ENCODE results near the gene PIK3C2G. TPM values are rescaled to one million over a fixed set of nuclear protein-coding genes. Genes with fewer than 3 reads are reported as not detected.

Gene PIK3C2G
- total and polyA plus RNA-seq, 7 donors = under 0.01 TPM; not detected in 6

- intact Hi-C loops (cut with DNase I) = no loop called here
- no peak for ATAC-seq
- Histone ChIP-seq H3K27me3 (ENCODE audit: insufficient read depth in 3 of 3, low read length in 2 of 3) (no peaks in the 10 kb centered on the region), H3K27ac (no peak overlapping the region), H3K9me3 (peaks cover 6% of the 10 kb centered on the region), H3K4me3 (no peak overlapping the region), H3K4me1 (no peaks in the 10 kb centered on the region), H3K36me3 (ENCODE audit: insufficient read depth in 1 of 2, low read depth in 1 of 2) (no peaks in the 10 kb centered on the region)
- WGBS, 3 donors = 93 to 96% (median 93%) methylated on average over 5 of the region's 5 CpGs
- no peak for TF ChIP-seq CTCF (IDR thresholded peaks at IDR 0.05)
- DNase-seq = no peak
These were observed 41.6 kb downstream of the PIK3C2G start for GRCh38 chr12:18302809-18303430.

- intact Hi-C loops (cut with DNase I) = no loop called here
- Histone ChIP-seq H3K36me3 (ENCODE audit: insufficient read depth in 1 of 2, low read depth in 1 of 2) (no peaks in the 10 kb centered on the region), H3K4me3 (no peak overlapping the region), H3K27ac (no peak overlapping the region), H3K27me3 (ENCODE audit: insufficient read depth in 3 of 3, low read length in 2 of 3) (no peaks in the 10 kb centered on the region), H3K9me3 (peaks cover 6% of the 10 kb centered on the region), H3K4me1 (no peaks in the 10 kb centered on the region)
- DNase-seq (no peak), ATAC-seq (no peak)
- 11 to 24% (median 17%) methylated on average over 1 of the region's 1 CpG for WGBS, 3 donors
- TF ChIP-seq CTCF (IDR thresholded peaks at IDR 0.05) = no peak
These were observed 43.3 kb downstream of the PIK3C2G start for GRCh38 chr12:18304609-18305008.

- intact Hi-C loops (cut with DNase I) = no loop called here
- WGBS, 3 donors = 24 to 52% (median 33%) methylated on average over 1 of the region's 1 CpG
- ATAC-seq = no peak
- Histone ChIP-seq H3K4me3 (no peak overlapping the region), H3K9me3 (peaks cover under 1% of the 10 kb centered on the region), H3K27ac (no peak overlapping the region), H3K36me3 (ENCODE audit: insufficient read depth in 1 of 2, low read depth in 1 of 2) (no peaks in the 10 kb centered on the region), H3K4me1 (no peaks in the 10 kb centered on the region), H3K27me3 (ENCODE audit: insufficient read depth in 3 of 3, low read length in 2 of 3) (no peaks in the 10 kb centered on the region)
- DNase-seq = no peak
- no peak for TF ChIP-seq CTCF (IDR thresholded peaks at IDR 0.05)
These were observed 45.0 kb downstream of the PIK3C2G start for GRCh38 chr12:18306311-18306710.

- ATAC-seq (no peak), DNase-seq (no peak)
- no peaks in the 10 kb centered on the region for H3K9me3 ChIP-seq
- no peaks in the 10 kb centered on the region for H3K4me1 ChIP-seq
- H3K4me3 ChIP-seq = no peak overlapping the region
- no peak overlapping the region for H3K27ac ChIP-seq
- H3K36me3 ChIP-seq (ENCODE audit: insufficient read depth in 1 of 2, low read depth in 1 of 2) = no peaks in the 10 kb centered on the region
- H3K27me3 ChIP-seq (ENCODE audit: insufficient read depth in 3 of 3, low read length in 2 of 3) = no peaks in the 10 kb centered on the region
- intact Hi-C loops (cut with DNase I) = no loop called here
- TF ChIP-seq CTCF (IDR thresholded peaks at IDR 0.05) = no peak
- WGBS, 3 donors = 47 to 62% (median 56%) methylated on average over 2 of the region's 2 CpGs
These were observed 52.0 kb downstream of the PIK3C2G start for GRCh38 chr12:18313306-18313705.

GRCh38 chr12:18320036-18320617 is 58.8 kb downstream of the PIK3C2G start:
- H3K27me3 ChIP-seq (ENCODE audit: insufficient read depth in 3 of 3, low read length in 2 of 3) = no peaks in the 10 kb centered on the region
- TF ChIP-seq CTCF (IDR thresholded peaks at IDR 0.05) = no peak
- H3K4me1 ChIP-seq = no peaks in the 10 kb centered on the region
- no peaks in the 10 kb centered on the region for H3K36me3 ChIP-seq (ENCODE audit: insufficient read depth in 1 of 2, low read depth in 1 of 2)
- no peak overlapping the region for H3K4me3 ChIP-seq
- DNase-seq (no peak), ATAC-seq (no peak)
- no peak overlapping the region for H3K27ac ChIP-seq
- H3K9me3 ChIP-seq = no peaks in the 10 kb centered on the region
- 54 to 64% (median 54%) methylated on average over 6 of the region's 6 CpGs for WGBS, 3 donors
- intact Hi-C loops (cut with DNase I) = no loop called here
